ENCODE results near the gene CCNK.

DNA sequence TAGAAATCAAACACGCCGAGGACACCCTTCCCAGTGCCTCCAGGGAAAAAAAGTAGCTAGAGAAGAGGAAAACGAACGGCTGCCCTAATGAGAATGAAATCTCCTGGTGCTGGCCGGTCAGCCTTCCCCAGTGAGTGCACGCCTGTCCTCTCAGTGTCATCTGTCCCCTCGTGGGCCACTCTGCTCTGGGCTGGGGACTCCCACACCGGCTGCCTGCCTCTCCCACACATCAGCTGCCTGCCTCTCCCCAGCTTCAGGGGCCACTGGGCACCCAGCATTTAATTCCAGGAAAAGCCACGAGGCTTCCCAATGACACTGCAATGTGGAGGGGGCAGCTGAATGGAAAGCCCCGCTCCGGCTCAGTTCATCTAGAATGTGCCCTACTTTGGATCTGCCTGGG lies 63.8 kb downstream of the CCNK start:
- TF ChIP-seq EP300 (IDR thresholded peaks at IDR 0.05) (no peak), POLR2A (IDR thresholded peaks at IDR 0.05) (no peak)

Data from suprapubic skin (tissue), 2 donors.